HG02852 (cell line): ENCODE data around the gene SCNN1A.

ENCODE experiments used
- ATAC-seq: cut with Tn5 transposase; IDR thresholded peaks from one replicate; pipeline ENCODE4 v1.9.1; 2021; ENCODE audit warnings: mild to moderate bottlenecking, moderate library complexity; ENCODE audit not compliant: unreplicated experiment

Gene SCNN1A

DNA sequence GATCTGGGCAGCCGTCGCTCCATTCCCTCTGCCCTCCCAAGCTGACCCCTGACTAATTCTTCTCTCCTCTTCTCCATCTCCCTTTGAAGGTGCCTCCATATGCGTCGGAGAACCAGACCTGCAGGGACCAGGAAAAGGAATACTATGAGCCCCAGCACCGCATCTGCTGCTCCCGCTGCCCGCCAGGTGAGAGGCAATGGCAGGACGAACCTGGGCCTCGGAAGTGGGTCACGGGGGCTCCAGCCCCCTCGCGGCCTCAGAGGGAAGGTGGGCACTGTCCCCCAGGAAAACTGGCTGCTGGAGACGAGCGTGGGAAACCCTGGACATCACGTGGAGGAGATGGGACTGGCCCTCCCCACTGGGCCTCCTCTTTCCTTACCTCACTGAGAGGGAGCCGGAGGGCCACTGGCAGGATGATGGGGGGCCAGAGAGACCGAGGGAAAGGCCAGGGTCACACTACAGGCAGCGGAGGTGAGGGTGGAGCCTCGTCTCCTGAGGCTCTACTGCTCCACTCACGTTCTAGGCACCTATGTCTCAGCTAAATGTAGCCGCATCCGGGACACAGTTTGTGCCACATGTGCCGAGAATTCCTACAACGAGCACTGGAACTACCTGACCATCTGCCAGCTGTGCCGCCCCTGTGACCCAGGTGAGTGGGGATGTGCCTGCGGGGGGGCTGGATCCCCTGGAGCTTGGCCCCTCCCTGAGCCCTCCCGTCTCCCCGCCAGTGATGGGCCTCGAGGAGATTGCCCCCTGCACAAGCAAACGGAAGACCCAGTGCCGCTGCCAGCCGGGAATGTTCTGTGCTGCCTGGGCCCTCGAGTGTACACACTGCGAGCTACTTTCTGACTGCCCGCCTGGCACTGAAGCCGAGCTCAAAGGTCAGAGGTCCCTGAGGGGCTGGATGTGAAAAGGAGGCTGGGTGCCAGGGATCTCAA is 9.4 kb upstream of the SCNN1A start:
- no peak for ATAC-seq

DNA sequence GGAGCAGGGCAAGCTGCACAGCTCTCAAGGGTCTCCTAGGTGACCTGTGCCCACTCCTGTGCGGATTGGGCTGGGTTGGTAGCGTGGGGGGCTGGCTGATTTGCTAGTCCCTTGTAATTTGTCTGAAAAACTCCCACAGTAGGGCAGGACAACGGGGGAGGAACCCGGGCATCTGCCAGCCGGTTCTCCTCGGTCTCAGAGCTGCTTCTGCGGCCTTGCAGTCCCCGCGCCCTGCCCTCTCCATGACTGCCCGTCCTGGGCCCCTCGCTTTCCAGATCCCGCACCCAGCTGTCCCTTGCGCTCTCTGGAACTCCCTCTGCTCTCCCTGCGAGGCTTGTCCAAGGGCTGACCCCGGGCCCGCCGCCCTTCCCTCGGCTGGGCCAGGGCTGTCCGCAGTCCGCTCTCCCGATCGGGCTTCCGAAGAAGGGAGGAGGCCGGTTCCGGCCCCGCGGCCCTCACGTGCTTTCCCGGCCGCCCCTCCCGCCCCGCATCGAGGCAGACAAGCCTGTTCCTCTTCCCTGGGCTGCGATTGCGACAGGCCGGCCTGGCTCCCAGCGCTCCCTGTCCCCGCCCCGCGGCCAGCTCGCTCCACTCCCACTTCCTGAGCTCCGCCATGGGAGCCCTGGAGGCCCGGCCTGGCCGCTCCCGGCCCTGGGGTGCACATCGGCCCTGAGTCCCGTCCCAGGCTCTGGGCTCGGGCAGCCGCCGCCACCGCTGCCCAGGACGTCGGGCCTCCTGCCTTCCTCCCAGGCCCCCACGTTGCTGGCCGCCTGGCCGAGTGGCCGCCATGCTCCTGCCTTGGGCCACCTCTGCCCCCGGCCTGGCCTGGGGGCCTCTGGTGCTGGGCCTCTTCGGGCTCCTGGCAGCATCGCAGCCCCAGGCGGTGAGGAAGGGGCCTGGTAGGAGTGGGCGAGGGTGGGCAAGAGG is 8.5 kb upstream of the SCNN1A start, which contains the start of gene LTBR:
Gene LTBR (plus strand): TSS at position 591 of the 927 bp plus-strand sequence. CDS start 197 bp downstream, at position 788.
- no peak for ATAC-seq

DNA sequence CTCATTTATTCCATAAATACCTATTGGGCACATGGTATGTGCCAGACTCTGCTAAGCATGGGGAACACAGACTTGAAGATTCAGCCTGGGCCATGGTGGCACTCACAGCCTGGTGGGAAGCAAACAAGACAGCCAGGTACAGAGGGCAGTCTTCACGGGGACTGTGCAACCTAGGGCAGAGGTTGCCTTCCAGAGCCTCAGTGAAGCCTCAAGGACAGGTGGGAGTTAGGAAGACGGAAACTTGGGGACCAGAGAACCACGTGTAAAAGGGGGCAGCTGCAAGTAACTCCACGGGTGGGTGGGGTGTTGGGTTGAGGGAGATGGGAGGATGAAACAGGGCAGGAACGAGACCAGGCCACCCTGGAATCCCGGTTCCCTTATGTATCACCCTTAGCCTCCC is 7.6 kb upstream of the SCNN1A start:
- no peak for ATAC-seq

DNA sequence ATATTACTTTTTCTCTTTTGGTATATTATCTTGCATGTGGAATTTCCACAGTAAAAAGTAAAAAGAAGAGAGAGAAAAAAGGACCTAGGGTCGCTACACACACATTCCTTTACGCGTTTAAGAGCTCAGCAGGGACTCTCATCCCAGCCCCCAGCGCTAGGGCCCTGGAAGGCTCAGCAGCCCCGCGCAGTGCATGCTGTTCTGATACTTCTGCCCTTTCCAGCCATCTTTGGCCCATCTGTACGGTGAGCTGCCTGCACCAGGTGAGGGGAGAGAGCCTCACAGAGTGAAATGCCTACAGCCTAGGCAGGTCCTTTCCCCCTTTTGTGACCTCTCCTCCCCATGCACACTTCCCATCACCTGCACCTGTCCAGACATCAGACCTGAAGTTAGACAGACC is 7.0 kb upstream of the SCNN1A start:
- no peak for ATAC-seq

DNA sequence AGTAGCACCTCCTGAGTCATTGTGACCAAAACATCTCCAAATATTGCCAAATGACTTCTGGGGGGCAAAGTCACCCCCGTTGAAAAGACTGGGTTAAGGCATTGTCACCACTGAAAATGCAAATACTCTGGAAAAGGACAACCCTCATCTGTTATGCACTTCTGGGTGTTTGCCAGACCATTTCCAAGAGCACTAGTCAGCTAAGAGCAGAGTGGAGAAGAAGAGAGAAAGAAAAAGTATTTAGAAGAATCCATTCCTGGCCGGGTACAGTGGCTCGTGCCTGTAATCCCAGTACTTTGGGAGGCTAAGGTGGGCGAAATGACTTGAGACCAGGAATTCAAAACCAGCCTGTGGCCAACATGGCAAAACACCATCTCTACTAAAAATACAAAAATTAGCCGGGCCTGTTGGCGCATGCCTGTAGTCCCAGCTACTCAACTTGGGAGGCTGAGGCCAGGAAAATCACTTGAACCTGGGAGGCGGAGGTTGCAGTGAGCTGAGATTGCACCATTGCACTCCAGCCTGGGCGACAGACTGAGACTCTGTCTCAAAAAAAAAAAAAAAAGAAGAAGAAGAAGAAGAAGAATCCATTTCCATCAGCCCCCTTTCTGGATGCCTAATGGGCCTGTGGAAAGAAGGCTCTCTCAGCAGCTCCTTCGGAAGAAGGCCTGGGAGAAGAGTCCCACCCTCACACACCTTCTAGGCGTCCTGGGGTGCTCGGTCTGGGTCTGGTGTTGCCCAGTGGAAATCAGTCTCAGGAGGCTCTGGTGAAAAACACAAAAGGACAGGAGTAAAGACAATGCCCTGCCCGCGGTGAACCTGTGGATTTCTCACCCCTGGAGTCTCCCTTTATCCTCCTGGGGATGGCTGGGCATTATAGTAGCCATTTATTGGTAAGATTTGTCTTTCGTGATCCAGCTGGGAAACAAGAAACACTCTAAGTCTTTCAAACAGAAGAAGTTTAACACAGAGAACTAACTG is 5.1 kb upstream of the SCNN1A start:
- no peak for ATAC-seq

DNA sequence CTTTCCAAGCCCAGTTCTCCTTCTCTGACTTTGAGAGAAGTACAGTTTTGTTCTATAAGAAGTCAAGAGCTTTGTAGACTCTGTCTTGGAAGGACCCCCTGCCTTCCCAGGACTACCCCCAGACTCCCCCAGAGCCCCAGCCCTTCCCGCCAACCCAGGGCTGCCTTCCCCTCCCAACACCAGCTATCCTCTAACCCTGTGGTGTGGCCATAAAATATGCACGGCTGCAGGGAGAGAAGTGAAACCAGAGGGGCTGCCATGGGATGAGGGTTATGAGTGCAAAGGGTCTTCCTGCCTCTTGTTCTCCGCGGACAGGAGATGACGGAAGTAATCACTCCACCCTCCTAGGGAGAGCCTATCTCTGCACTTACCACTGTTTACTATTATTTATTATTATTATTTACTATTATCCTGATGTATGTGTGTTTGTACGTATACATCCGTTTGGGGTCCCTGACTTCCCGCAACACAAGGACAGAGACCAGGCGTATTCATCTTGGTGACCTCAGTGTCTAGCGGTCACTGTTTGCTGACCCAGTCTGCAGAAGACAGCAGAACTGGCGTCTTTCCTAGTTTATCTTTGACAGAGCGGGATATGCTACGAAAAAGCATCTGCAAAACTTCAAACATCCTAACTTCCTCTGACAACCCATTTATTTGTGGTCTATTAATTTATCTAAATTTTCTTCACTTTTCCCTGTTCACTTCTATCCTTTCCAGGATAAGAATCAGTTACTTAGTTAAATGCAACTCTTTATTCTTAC is 3.5 kb upstream of the SCNN1A start:
- ATAC-seq: no peak

DNA sequence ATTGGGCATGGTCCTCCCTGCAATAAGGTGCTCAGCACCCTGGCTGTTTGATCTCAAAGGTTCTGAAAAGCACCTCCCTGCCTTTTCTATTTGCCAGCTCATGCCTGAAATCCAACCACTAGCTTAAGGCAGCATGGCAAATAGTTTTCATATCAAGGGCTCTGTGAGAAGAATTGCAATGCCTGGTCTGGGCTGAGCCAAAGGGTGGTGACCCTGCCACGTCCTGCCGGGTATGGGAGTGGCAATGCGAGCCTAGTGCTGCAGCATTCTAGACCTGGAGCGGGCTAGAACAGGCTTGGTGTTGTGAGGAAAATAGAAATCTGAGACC is 2.3 kb upstream of the SCNN1A start:
- ATAC-seq: no peak

DNA sequence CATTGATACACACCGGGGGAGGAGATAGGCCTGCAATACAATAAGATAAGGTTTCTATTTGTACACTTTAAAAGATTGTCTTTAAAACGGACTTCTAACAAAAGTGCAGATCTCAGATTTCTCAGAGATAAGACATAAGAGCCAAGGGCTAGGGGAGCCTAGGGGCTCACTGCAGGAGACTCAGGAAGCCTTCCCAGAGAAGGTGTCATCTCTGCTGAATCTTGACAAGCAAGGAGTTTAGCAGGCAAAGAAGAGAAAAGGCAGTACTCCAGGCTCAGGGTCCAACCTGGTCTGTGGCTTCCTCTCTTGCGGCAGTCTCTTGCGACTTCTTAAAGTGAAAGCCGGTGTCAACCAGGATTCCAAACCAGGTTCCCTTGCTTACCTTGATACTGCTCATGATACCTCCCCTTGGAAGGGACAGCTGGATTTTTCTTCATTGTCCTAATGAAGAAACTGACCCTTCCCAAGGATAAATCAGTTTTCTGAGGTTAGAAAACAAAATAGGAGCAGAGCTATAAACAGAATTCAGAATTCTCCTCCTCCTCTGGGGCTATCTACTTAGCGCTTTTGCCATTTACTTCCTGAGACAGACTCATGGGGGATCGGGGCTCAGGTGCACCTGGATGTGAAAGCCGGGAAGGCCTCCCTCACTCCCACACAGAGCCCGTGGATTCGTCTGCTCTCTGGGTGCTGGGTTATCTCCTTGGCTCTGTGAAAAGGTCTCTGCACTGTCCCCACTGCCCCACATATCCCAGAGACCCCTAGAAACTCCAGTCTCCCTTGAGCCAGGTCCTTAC is 1.7 kb upstream of the SCNN1A start:
- ATAC-seq: no peak

DNA sequence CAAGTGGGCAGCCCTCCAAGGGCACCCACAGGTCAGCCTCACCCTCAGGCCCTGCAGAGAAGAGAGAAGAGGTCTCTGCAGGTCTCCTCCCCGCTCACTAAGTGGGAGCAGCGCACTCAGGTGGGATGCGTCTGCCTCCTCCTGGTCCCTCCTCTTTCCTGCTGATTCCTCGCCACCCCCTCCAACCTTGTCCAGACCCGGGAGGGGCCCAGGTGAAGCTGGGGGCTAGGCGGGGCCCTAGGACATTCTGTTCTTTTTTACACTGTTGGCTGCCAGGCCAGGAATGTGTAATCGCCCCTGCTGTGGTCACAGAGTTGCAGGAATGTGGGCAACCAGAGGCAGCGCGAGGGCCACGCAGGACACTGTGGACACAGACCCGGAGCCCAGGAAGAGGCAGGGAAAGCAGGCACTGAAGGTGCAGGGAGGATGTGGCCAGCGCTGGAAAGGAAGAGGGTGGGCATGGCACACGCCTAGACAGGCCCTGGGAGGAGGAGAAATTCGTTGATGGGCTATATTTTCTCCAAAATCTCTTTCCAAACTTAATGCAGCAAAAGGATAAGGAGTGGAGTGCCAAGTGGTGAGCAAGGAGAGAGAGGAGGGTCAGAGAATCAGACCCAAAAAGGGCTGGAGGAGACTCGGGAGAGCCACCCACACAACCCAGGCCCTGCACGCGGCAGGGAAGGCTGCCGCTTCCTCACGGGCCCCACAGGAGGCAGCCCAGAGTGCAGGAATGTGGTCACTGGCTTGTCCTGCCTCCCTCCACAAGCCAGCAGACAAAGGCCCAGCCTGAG is 911 bp upstream of the SCNN1A start:
- ATAC-seq: no peak

DNA sequence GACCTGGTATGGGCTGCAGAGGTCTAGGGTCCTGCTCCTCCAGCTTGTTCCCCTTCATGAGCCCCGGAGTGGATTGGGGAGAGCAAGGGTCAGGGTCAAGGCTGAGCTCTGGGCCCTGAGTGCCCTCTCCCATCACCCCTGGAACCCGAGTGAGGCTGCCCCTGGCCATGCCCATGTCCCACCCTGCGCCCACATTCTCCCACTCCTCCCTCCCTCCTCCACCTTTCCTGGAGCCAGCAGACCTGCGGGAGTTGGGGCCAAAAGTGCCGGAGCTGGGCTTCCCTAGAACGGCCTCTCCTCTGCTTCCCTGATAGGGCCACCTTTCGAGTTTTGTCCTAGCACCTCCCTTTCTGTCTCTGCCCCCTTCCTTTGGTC is 590 bp downstream of the SCNN1A start:
- no peak for ATAC-seq

DNA sequence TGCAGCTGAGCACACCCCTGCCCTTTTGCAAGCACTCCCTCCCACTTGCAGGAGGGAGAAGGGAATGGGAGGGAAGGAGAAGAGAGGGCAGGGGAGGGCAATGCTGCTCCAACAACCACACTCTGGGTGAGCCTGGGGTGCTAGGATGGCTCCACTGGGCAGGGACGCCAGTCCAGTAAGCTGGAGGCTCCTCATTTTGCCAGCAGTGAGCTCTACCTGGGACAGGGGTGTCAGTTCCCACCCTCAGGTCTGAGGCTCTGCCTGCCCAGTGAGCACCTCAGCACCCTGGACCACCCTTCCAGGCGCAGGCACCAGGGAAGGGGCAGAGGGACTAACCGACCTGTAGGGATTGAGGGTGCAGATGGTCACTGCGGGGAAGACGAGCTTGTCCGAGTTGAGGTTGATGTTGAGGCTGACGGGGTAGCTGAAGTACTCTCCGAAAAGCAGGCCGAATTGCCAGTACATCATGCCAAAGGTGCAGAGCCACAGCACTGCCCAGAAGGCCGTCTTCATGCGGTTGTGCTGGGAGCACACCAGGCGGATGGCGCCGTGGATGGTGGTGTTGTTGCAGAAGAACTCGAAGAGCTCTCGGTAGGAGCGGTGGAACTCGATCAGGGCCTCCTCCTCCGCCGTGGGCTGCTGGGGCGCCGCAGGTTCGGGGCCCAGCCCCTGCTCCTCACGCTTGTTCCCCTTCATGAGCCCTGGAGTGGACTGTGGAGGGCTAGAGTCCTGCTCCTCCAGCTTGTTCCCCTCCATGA is 1.2 kb downstream of the SCNN1A start:
- ATAC-seq: no peak

DNA sequence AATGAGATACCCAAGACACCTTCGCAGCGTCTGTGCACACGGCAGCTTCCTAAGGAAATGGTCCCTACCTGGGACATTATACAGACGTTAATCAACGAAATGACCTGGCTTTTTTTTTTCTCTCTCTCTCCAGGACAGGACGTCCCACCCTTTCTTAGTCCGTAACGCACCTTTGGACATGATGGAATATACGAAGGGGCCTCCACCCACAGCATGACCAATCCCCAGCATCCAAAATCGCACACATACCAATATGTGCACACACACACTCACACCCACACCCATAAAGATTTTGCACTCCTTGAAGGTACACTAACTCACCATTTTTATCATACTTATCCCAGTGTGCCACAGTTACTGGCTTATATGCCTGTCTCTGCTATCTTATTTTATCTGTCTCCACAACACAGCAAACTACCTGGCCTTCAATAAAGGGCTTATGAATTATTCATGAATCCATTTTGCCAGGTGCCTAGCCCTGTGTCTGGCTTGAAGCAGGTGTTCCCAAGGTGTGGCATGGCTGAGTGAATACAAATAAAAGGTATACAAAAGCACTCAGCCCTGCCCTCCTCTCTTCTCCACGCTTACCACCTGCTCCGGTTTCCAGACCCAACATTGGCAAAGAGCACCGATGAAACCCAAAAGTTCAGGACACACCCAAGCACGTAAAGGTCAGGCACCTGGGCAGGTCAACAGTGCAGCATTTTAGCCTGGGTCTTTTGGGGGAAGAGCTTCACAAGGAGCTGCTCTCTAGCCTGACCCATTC is 2.2 kb downstream of the SCNN1A start:
- no peak for ATAC-seq

DNA sequence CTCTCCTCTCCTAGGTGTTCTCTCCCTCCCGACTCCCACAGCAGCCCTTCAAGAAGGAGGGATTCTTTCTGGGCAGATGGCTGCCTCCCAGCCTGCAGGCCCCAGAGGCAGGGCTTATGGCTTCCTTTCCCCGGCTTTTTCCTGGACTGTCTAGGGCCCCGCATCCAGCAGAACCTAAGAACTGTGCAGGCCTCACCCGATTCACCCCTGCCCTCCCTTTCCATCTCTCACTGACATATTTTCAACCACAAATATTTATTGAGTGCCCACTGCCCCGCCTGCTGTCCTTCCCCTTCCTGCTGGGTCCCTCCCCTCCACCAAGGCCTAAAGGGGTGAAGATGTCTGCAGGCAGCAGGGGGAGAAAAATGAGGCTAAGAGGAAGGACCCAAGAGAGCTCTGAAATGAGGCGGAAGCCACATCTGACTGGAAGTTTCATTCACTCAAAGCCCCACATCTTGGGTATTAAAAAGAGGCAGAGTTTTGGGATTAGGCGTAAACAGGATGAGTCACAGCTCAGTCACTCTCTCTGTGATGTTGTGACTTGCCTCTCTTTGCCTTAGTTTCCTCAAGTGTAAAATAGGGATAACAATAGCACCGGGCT is 2.9 kb downstream of the SCNN1A start:
- ATAC-seq: no peak

DNA sequence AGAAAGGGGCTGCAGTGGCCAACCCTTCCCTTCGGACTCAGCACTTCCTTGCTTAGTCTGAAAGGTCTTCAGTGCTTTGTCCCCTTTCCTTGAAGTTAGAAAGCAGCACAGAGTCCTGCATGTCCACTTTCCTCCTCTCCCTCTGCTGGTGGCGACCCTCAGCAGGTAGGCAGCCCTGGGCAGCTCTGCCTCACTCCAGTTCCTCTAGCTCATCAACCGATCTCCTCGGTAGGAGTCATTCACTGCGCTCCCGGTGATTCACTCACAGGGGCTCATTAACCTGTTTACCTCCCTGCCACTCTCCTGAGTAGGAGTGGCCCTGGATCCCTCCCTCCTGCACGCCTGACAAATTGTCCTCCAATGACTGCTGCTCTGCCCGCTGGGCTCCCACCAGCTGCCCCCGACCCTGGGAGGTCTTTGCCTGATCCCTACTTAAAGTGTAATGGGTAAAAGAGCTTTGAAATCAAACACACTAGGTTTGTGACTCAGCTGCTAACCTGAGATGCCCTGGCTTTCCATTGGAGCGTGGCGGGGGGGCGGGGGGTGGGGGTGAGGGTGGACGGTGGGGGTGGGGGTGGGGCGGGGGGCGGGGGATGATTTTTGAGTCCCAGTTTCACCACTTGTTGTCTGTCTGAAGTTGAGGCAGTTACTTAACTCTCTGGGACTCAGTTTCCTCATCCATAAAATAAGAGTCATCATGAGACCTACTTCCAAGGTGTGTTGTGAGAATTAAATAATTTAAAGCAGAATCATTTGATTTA is 4.2 kb downstream of the SCNN1A start:
- no peak for ATAC-seq

DNA sequence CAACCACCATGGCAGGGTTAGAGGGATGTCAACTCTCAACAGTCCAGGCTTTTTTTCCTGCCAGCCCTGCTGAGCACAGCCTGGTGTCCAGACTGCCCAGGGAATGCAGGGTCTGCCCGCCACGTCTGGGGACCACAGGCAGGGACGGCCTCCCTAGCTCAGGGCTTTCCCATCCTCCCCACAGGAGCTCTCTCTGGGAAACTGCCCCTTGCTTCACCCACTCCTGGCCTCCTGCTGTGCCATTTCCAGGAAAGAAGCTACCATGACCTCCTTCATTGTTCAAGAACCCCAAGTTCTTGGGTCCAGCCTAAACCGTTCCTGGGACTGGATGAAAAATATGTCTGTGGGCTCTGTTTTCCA is 4.8 kb downstream of the SCNN1A start:
- ATAC-seq: no peak
